ENCODE results near the gene RAC3. TPM values are rescaled to one million over a fixed set of nuclear protein-coding genes. Genes with fewer than 3 reads are reported as not detected.
A peak's percentile ranks its signal among the peaks of the same experiment; 100 is the strongest.

Gene RAC3
- total and polyA plus RNA-seq, 8 donors, result 4.2 to 23.4 (median 14.0) TPM

DNA sequence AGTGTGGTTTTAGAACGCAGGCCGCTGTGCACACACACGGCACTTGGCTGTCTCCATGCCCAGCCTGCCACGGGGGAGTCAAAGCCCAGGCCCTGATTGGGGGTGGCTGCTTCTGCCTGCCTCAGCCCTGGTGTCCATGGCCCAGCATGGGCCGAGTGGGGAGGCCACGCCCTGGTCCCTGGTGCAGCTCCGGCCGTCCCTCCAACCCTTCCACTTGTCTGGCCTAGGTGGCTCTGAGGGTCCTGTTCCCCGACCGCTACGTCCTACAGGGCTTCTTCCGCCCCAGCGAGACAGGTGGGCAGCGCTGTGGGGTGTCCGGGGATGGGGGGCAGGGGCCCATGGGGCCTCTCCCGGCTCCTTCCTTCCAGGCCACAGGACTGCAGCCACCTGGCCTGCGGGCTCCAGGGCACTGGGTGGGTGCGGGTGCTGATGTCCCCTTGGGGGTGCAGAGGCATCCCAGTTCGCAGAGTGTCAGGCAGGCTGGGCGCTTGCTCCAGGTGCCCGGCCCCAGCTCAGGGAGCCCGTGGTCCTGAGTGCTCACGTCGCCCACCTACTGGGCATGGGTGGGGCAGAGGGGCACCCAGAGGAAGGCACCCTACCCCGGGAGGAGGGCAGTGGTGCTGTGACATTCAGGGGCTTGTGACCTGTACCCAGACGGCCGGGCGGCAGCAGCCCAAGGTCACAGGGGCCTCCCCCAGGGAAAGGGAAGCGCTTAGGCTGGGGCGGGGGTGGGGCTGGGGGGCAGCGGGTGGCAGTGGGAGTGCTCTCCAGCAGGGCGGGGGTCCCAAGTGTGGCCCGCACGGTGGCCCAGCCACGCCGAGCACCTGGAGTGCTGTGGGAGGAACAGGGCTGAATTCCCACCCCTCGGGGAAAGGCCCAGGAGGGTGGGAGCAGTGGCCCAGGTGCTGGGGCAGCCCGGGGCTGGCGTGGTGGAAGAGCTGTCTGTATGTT lies 20.6 kb upstream of the RAC3 start:
- Histone ChIP-seq H3K9me3 (no peaks in the 10 kb centered on the region), H3K27me3 (no peaks in the 10 kb centered on the region), H3K36me3 (peaks cover 0 to 13% of the 10 kb centered on the region in 2 donors), H3K27ac (no peak overlapping the region), H3K4me1 (peaks cover 0 to 11% of the 10 kb centered on the region in 2 donors), H3K4me3 (no peak overlapping the region)
- no peak for ATAC-seq
- no peak for DNase-seq
- intact Hi-C loops (cut with DNase I), result no loop called here
- TF ChIP-seq, protein P1, sequence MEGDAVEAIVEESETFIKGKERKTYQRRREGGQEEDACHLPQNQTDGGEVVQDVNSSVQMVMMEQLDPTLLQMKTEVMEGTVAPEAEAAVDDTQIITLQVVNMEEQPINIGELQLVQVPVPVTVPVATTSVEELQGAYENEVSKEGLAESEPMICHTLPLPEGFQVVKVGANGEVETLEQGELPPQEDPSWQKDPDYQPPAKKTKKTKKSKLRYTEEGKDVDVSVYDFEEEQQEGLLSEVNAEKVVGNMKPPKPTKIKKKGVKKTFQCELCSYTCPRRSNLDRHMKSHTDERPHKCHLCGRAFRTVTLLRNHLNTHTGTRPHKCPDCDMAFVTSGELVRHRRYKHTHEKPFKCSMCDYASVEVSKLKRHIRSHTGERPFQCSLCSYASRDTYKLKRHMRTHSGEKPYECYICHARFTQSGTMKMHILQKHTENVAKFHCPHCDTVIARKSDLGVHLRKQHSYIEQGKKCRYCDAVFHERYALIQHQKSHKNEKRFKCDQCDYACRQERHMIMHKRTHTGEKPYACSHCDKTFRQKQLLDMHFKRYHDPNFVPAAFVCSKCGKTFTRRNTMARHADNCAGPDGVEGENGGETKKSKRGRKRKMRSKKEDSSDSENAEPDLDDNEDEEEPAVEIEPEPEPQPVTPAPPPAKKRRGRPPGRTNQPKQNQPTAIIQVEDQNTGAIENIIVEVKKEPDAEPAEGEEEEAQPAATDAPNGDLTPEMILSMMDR (IDR thresholded peaks at IDR 0.05), result no peak

GRCh38 chr17:82011617-82012187 lies 19.8 kb upstream of the RAC3 start:
- TF ChIP-seq, protein P1 (IDR thresholded peaks at IDR 0.05), result no peak
- DNase-seq, result no peak

GRCh38 chr17:82012261-82012639 lies 19.2 kb upstream of the RAC3 start:
- Histone ChIP-seq H3K36me3 (peaks cover 0 to 15% of the 10 kb centered on the region in 2 donors), H3K27me3 (no peaks in the 10 kb centered on the region), H3K27ac (peak overlapping the region; percentile 61 to 72), H3K4me3 (no peak overlapping the region), H3K9me3 (no peaks in the 10 kb centered on the region), H3K4me1 (peaks cover 0 to 11% of the 10 kb centered on the region in 2 donors)
- DNase-seq (no peak), ATAC-seq (peak; percentile 2)
- intact Hi-C loops (cut with DNase I), result no loop called here
- TF ChIP-seq, protein P1 (IDR thresholded peaks at IDR 0.05), result no peak

More at GRCh38 chr17:82011617-82012187, 19.8 kb upstream of the RAC3 start:
- intact Hi-C loops (cut with DNase I), result no loop called here
- Histone ChIP-seq H3K4me3 (no peak overlapping the region), H3K9me3 (no peaks in the 10 kb centered on the region), H3K27ac (no peak overlapping the region), H3K4me1 (peaks cover 0 to 11% of the 10 kb centered on the region in 2 donors), H3K36me3 (peaks cover 0 to 13% of the 10 kb centered on the region in 2 donors), H3K27me3 (no peaks in the 10 kb centered on the region)
- ATAC-seq, result no peak

DNA sequence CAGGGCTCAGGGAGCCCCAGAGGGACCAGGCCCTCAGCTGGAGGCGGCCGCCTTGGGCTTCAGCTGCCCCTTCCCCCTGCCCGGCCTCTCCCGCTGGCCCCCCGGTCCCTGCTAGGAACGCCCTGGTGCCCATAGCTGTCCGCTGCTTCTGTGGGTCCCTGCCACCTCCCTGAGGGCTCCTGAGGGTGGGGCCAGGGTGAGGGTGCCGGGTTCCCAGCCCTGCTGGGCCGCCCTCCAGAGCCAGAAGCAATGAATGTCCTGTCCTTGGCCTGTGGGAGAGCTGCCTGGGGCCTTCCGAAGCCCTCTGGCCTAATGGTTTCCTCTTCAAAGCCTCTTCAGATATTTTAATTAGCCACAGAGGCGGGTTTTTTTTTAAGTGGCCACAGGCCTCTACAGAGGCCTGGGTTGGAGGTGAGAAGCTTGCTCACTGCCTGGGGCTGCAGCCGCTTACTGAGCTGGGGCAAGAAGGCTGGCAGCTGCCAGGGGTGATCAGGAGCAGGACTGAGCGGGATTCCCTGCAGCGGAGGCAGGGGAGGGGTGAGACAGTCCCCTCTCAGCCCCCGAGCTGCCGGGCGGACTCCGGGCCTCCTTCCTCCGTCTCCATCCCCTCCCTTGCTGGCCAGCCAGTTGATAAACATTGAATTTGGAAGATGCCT lies 18.7 kb upstream of the RAC3 start:
- Histone ChIP-seq H3K9me3 (no peaks in the 10 kb centered on the region), H3K36me3 (peaks cover 0 to 18% of the 10 kb centered on the region in 2 donors), H3K4me3 (no peak overlapping the region), H3K27me3 (no peaks in the 10 kb centered on the region), H3K27ac (peak overlapping the region; percentile 61 to 72), H3K4me1 (peaks cover 0 to 11% of the 10 kb centered on the region in 2 donors)
- intact Hi-C loops (cut with DNase I), result no loop called here
- DNase-seq (peak in 1 of 4 donors; percentile 85), ATAC-seq (peak; percentile 67)
- TF ChIP-seq, protein P1 (IDR thresholded peaks at IDR 0.05), result no peak

Data from left lung (tissue), 10 donors.